Right lobe of liver (tissue), 6 donors: ENCODE results near the gene STXBP6. TPM values are rescaled to one million over a fixed set of nuclear protein-coding genes. Genes with fewer than 3 reads are reported as not detected.

Source experiments
- ATAC-seq, 4 donors: fragments of 200-7000 bp; cut with Tn5 transposase; one replicate each; pipeline ENCODE4 v1.9.1; 2020; ENCODE audit warnings: mild to moderate bottlenecking in 4 of 4, moderate library complexity in 4 of 4
- DNase-seq, 3 donors: peaks; one replicate each; pipeline ENCODE4 v3.0.0-alpha.2; 2020
- H3K27ac ChIP-seq, 3 donors: fragments of 200-600 bp; one replicate each; pipeline ENCODE4 v1.8.0; 2022
- H3K27me3 ChIP-seq, 2 donors: fragments of 200-600 bp; one replicate each; pipeline ENCODE4 v1.8.0; 2022
- H3K36me3 ChIP-seq, 4 donors: fragments of 200-600 bp; sonication (generic) in 1 of 4; one replicate each; pipeline versions ENCODE4 v1.5.1 to v1.8.0; 2017 to 2022; ENCODE audit warnings: control low read depth in 1 of 4
- H3K4me1 ChIP-seq, 4 donors: fragments of 200-600 bp; sonication (generic) in 1 of 4; one replicate each; pipeline versions ENCODE4 v1.5.1 to v1.8.0; 2017 to 2022; ENCODE audit warnings: control low read depth in 1 of 4
- H3K4me3 ChIP-seq, 3 donors: fragments of 200-600 bp; one replicate each; pipeline ENCODE4 v1.8.0; 2022
- H3K9me3 ChIP-seq, 4 donors: fragments of 200-600 bp; sonication (generic) in 1 of 4; one replicate each; pipeline versions ENCODE4 v1.5.1 to v1.8.0; 2017 to 2022; ENCODE audit warnings: control low read depth in 1 of 4
- POLR2A ChIP-seq: fragments of 450-650 bp; IDR thresholded peaks from one replicate; pipeline ENCODE4 v1.6.1; 2017; ENCODE audit warnings: antibody characterized with exemption, mild to moderate bottlenecking
- WGBS: methylation state at CpG from one replicate; pipeline ENCODE4 v1.1.6; 2018; ENCODE audit warnings: low coverage, low lambda C conversion rate; ENCODE audit not compliant: insufficient coverage; ENCODE audit errors: missing lambda C conversion rate; 5-methylcytosine and 5-hydroxymethylcytosine counted together
- intact Hi-C, 2 donors: fragments of 100-400 bp; cut with DNase I; formaldehyde crosslinking; loops; one replicate each; pipeline versions ENCODE4 v1.11.2 to v1.14.1; 2022
- total RNA-seq, 6 experiments: library from RNA; depleted of rRNA in 2 of 6; stranded (reverse); fragments of >200 nt in 2 of 6; fragmentation: NEBNext Ultra II Directional in 3 of 6; extraction: Animal tissue kit (Norgen Biotek cat#: 25700) in 3 of 6; gene quantifications; one replicate each; pipeline versions ENCODE4 v1.1.0 to v1.2.4, GENCODE V29; 2016 to 2023
- TF ChIP-seq, protein P1 (sequence below), 4 donors: fragments of 200-600 bp in 3 of 4; fragments of 450-650 bp in 1 of 4; IDR thresholded peaks; one replicate each; pipeline versions ENCODE4 v1.5.1 to v1.8.0; 2016 to 2022; ENCODE audit warnings: antibody characterized with exemption in 4 of 4, mild to moderate bottlenecking in 2 of 4
- donor health status: DM: no; HTN: yes; CAD: no.
- donor health status: DM: no; HTN: no; CAD: no.
- donor health status: DM: no; HTN: no; CAD: no.
- donor health status: DM: no; HTN: yes; CAD: no.
- donor health status: DM: no; HTN: yes; CAD: no.

The STXBP6 gene
- total RNA-seq, 6 experiments from 2014 or later = 0.55 to 1.7 (median 1.1) TPM

DNA sequence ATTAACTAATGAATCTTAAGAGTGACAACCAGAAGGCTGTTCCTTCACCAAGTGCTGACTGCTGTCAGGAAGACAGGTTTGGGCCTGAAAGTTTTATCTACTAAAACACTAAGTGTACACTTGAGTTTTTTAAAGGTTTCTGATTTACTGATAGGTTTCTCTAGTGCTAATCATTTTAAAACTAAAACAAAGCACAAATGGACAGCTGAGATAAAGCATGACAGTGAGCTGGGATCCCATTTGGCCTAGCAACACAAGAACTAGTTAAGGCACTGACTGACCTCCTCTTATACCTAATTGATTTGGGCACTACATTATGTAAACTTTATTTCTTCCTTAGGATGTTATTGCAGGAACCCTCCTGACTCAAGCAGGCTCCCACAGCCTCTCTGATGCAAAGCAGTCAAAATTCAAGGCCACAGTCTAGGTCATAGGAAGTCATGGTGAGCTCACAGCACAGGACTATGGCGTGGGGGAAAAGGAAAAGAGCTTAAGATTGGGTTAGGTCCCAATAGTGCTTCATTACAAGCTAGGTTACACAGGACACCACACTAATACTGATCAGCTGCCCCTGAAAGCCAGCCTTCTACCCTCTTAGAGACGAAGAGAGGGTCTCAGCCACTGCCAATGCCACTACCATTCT is 3.5 kb downstream of the STXBP6 start:
- intact Hi-C loops = loop anchor here in 1 of 2 donors (5.0 to 10.0 kb wide), 2 partner anchors 239 to 312 kb away; no protein-coding TSS in a partner anchor
- no peak for TF ChIP-seq POLR2A
- TF ChIP-seq, protein P1, sequence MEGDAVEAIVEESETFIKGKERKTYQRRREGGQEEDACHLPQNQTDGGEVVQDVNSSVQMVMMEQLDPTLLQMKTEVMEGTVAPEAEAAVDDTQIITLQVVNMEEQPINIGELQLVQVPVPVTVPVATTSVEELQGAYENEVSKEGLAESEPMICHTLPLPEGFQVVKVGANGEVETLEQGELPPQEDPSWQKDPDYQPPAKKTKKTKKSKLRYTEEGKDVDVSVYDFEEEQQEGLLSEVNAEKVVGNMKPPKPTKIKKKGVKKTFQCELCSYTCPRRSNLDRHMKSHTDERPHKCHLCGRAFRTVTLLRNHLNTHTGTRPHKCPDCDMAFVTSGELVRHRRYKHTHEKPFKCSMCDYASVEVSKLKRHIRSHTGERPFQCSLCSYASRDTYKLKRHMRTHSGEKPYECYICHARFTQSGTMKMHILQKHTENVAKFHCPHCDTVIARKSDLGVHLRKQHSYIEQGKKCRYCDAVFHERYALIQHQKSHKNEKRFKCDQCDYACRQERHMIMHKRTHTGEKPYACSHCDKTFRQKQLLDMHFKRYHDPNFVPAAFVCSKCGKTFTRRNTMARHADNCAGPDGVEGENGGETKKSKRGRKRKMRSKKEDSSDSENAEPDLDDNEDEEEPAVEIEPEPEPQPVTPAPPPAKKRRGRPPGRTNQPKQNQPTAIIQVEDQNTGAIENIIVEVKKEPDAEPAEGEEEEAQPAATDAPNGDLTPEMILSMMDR (IDR thresholded peaks at IDR 0.05) = no peak
- Histone ChIP-seq H3K36me3 (no peaks in the 10 kb centered on the region), H3K27me3 (no peaks in the 10 kb centered on the region), H3K4me1 (peaks cover 0 to 7% (median 2%) of the 10 kb centered on the region in 4 donors), H3K9me3 (no peaks in the 10 kb centered on the region), H3K27ac (no peak overlapping the region), H3K4me3 (no peak overlapping the region)
- no CpG with 5 or more reads among the region's 2 CpGs for WGBS
- DNase-seq (no peak), ATAC-seq (no peak)

DNA sequence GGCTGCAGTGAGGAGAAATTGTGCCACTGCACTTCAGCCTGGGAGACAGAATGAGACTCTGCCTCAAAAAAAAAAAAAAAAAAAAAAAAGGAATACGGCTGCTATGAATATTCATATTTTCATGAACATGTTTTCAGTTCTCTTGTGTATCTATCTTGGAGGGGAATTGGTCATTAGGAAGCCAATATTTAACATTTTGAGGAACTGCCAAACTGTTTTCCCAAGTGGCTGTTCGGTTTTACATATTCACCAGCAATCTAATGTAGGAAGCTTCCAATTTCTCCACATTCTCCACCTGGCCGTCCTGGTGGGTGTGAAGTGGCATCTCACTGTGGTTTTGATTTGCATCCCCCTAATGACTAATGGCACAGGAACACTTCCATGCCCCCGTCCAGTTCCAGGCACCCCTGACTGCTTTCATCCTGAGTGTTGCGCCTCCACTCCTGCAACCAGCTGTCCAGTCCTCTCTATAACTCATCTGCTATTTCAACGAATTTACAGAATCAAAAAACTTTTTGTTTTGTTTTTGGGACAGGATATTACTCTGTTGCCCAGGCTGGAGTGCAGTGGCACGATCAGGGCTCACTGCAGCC is 5.7 kb downstream of the STXBP6 start:
- TF ChIP-seq POLR2A = no peak
- TF ChIP-seq, protein P1 (IDR thresholded peaks at IDR 0.05) = no peak
- intact Hi-C loops = loop anchor here in 1 of 2 donors (10.0 kb wide), 1 partner anchor 309 kb away; no protein-coding TSS in a partner anchor
- Histone ChIP-seq H3K27me3 (no peaks in the 10 kb centered on the region), H3K4me3 (no peak overlapping the region), H3K27ac (no peak overlapping the region), H3K4me1 (peaks cover 0 to 7% (median 2%) of the 10 kb centered on the region in 4 donors), H3K9me3 (no peaks in the 10 kb centered on the region), H3K36me3 (no peaks in the 10 kb centered on the region)
- no peak for ATAC-seq
- DNase-seq = no peak
- 72% methylated on average over 6 of the region's 7 CpGs for WGBS

DNA sequence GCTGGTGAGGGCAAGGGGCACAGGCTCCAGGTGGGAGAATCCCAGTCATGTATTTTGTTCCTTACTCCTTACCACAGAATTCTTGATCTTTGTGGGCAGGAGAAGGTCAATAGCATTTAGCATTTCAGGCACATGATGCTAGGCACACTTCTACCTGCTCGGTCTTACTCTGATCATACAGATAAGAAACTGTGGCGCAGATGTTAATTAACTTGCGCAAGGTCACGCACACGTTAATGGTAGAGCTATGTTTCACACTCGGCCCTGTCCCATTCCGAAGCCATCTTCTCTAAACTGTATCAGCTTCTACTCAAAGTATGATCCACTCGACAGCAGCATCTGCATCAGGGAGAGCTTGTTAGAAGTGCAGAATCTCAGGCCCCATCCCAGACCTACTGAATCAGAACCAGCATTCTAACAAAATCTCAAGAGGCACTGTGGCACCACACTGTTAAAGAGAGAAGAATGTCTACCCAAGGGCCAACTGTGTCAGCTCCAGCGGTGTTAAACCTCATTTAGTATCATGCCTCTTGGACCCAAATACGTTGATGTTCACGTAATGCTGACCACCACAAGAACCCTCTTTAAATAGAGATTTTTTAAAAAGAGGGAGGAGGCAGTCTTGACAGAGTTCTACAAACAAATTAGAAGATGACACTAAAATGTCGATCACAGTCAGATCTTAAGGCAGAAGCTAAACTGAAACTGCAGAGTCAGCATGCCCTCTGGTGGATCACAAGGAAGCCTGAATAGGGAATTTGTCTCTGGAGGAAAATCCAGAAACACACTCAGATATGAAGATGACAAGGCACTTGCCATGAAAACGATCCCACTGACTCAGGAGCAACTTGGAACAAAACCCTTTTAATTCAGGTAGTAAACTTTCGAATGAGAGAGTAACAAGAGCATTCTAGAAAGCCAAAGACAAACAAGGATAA is 7.3 kb downstream of the STXBP6 start:
- H3K4me3 ChIP-seq = no peak overlapping the region
- WGBS = 74% methylated on average over 14 of the region's 14 CpGs
- H3K4me1 ChIP-seq = peaks cover 0 to 7% (median 1%) of the 10 kb centered on the region in 4 donors
- no peaks in the 10 kb centered on the region for H3K9me3 ChIP-seq
- TF ChIP-seq, protein P1 (IDR thresholded peaks at IDR 0.05) = peak; percentile 48 to 73 (median 63)
- no peak for TF ChIP-seq POLR2A
- no peak overlapping the region for H3K27ac ChIP-seq
- intact Hi-C loops = loop anchor here in 1 of 2 donors (10.0 kb wide), 1 partner anchor 308 kb away; no protein-coding TSS in a partner anchor
- peak in 1 of 3 donors; percentile 52 for DNase-seq
- H3K36me3 ChIP-seq = no peaks in the 10 kb centered on the region
- ATAC-seq = peak; percentile 79 to 85 (median 80)
- no peaks in the 10 kb centered on the region for H3K27me3 ChIP-seq

DNA sequence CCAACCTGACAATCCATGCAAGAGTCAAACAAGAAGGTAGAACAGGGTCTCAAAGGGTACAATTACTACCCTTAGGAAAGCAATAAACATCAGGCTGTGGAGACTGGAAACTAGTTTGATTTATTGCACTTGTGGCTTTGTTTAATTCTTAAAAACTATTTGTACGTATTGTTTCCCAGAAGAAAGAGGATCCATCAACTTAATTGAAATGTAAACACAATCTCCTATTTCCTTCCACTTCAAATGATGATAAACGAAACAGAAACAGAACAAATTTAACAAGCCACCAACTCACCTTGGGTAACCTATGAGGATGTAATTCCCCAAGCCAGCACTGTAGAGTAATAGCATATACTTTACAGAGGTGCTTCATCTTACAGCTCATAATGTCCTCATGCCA is 8.0 kb downstream of the STXBP6 start:
- H3K36me3 ChIP-seq = no peaks in the 10 kb centered on the region
- no peak overlapping the region for H3K4me3 ChIP-seq
- no peak overlapping the region for H3K27ac ChIP-seq
- DNase-seq (no peak), ATAC-seq (peak in 2 of 4 donors; percentile 25 to 42)
- H3K9me3 ChIP-seq = no peaks in the 10 kb centered on the region
- TF ChIP-seq POLR2A = no peak
- TF ChIP-seq, protein P1 (IDR thresholded peaks at IDR 0.05) = no peak
- WGBS = 48% methylated on average over 2 of the region's 2 CpGs
- intact Hi-C loops = loop anchor here in 1 of 2 donors (10.0 kb wide), 1 partner anchor 307 kb away; no protein-coding TSS in a partner anchor
- peaks cover 0 to 7% (median 1%) of the 10 kb centered on the region in 4 donors for H3K4me1 ChIP-seq
- no peaks in the 10 kb centered on the region for H3K27me3 ChIP-seq
